NCI-H1417 (cell line): Measurements from ENCODE around the gene GRK5.
A peak's percentile ranks its signal among the peaks of the same experiment; 100 is the strongest.
"Not testable (repeated sequence)": the region's sequence is repeated elsewhere in the genome, so short reads cannot be mapped to it uniquely, and the experiment has no call there.

ENCODE experiments used
- DNase-seq, 3 experiments: peaks; one replicate each; lab custom pipeline; 2025; lab: John Stamatoyannopoulos, UW

The GRK5 gene

DNA sequence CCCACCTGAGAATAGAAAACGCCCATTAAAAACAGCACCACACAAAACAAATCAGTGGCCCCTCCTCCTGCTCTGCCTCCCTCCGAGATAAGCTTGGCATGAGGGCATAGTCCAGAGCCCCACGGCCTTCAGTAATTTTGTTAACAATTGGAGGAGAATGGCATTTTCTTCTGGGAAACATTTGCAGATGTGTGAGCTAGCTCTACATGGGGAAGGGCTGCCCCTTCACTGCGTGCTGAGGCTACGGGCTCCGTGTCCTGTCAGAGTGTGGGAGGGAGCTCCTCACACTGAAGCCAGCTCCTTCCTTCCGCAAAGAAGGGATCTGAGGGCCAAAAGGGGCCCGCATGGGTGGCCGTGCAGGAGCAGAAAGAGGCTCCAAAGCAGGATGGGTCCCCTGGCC is 15.2 kb downstream of the GRK5 start:
- no peak for DNase-seq

DNA sequence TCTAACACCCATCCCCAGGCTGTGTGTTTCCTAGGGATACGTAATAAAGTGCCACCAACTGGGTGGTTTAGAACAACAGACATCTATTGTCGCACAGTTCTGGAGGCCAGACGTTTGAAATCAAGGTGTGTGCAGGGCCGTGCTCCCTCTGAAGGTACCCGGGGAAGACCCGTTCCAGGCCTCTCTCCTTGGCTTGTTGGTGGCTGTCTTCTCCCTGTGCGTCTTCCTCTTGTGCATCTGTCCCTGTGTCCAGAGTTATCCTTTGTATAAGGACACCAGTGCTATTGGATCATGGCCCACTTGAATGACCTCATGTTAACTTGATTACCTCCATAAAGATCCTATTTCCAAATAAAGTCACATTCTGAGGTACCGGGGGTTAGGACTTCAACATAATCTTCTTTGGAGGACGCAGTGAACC is 15.6 kb downstream of the GRK5 start:
- DNase-seq, result no peak

DNA sequence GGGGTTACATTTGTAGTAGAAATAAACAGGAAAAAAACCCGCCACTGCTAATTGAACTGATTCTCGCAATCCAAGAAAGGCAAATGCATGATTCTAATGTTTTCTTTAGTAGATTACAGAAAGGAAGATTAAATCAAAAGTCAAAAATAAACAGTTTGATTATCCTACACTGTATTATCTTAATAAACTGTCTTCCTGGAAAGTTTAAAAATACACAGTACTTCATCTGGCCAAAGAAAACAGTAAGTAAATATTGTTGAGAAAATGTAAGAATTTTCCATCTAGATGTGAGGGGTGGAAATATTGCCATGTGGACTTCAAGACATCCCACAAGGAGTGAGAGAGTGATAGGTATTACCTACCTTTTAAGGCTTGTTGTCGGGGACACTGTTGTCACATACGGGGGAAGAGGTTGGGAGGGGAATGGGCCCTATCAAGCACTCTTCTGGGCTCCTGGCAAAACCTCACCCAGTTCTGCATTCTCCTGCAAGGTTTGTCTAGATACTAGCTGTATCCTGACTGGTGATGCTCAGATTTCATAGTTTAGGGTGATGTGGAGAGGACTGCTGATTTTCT is 17.8 kb downstream of the GRK5 start:
- no peak for DNase-seq

DNA sequence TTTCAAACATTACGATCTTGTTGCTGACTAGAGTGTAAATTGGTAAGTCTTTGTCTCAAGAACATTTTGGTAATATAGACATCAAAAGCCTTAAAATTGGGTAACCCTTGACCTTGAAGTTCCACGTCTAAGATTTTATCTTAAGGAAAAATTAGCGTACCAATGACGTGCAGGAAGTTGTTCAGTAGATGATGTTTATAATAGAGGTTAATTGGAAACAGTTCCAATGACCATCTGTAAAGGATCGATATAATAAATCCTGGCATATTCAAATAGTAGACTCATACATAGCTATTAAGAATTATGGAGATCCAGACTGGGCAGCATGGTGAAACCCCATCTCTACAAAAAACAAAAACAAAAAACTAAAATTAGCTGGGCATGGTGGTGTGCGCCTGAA is 20.5 kb downstream of the GRK5 start:
- no peak for DNase-seq

DNA sequence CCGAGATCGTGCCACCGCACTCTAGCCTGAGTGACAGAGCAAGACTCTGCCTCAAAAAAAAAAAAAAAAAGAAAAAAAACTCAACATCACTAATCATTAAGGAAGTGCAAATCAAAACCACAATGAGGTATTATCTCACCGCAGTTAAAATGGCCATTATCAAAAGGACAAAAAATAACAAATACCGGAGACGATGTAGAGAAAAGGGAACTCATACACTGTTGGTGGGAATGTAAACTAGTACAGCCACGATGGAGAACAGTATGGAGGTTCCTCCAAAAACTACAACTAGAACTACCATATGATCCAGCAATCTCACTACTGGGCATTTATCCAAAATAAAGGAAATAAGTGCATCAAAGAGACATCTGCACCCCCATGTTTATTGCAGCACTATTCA is 24.3 kb downstream of the GRK5 start:
- DNase-seq, result no peak

DNA sequence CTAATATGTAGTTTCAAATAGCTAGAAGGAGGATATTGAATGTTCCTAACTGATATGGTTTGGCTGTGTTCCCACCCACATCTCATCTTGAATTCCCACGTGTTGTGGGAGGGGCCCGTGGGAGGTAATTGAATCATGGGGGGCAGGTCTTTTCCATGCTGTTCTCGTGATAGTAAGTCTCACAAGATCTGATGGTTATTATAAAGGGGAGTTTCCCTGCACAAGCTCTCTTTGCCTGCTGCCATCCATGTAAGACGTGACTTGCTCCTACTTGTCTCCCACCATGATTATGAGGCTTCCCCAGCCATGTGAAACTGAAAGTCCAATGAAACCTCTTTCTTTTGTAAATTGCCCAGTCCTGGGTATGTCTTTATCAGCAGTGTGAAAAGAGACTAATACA is 25.1 kb downstream of the GRK5 start:
- DNase-seq, result not testable (repeated sequence)

DNA sequence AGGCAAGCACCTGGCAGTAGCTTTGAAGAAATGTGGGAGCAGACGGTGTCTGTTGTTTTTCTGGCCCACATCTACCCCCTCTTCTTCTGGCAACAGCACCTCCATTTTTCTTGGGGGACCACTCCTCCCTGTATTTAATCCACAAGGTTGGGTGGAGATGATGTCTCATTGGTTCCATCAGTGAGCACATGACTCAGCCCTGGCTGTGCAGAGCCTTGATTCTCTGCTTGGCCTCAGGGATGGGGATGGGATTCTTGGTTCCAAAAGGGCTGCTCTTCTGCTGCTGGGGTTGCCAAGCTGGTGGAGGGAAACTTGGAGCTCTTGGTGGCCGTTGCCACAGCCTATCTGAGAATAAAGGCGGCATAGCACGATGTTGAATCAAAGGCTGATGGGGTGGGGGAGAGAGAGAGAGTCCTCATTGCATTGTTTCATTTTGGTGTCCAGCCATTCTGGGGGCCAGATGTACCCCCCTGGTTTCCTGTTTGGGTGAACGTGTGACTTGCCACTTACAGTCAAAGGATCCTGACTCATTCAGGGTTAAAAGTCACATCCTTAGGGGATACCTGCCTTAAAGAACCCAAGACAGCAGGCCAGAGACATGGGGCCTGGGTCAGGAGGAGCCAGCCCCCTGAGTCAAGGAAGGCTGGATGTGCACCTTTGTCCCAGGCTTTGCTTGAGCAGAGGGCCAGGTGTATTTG is 25.9 kb downstream of the GRK5 start:
- no peak for DNase-seq

DNA sequence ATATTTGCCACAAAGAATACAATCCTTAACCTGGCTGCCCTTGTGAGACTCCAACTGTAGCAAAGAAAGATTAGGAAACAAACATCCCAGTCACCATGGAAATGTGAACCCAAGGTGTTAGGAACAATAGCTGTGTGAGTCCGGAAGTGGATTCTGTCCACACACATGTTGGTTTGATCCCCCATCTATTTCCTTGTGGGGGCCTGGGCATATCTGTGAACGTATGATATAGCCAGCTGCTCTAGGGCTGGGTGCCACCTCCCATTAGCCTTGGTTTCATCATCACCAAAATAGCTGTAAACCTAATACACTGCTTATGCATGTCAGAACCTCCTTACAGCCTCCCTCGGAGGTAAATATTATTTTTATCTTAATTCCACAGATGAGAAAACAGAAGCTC is 26.4 kb downstream of the GRK5 start:
- no peak for DNase-seq

DNA sequence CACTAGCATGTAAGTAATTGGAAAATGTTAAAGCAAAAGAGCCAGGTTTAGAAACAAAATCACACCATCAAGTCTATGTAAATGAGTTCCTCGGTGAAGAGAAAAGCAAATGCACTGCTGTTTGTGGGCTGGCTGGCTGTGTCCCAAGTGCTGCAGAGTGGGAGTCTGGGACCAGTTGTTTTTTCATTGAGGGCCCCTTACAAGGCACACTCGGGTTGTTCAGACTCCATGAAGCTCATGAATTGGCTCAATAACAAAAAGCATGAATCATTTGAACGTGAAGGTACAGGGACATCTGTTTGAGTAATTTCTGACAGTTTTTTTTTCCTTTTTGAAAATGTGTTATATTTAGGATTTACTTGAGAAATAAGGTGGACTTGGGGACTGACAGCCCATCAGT is 28.0 kb downstream of the GRK5 start:
- DNase-seq, result no peak

DNA sequence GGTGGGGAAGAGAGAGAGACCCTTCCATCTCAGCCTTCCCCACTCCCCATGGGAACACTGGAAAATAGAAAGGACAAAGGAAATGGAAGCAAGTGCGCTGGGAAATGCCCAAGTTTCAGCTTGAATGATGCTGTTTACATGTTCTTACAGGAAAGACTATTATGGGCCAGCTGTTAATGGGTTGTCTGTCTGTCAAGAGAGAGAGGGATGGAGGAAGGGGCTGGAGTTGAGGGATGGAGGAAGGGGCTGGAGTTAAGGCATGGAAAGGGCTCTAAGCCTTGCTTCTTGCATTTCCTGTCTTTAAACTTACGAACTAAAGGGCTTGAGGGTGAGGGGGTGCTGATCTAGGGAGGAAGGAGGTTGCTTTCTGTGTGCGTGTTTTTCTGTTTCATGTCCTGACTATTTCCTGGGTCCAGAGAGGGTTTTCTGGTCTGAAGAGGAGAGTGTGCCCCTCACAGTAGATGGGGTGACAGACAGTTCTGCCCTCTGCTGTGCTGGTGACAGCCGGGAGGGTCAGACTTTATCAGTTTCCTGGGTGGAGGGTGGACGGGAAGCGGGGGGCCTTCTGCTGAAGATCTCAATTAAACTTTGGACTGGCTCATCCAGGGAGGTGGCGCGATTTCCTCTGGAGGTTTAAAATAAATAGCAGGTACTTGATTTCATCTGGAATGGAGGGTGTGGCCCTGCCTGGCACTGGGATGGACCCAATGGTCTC is 30.5 kb downstream of the GRK5 start:
- no peak for DNase-seq

DNA sequence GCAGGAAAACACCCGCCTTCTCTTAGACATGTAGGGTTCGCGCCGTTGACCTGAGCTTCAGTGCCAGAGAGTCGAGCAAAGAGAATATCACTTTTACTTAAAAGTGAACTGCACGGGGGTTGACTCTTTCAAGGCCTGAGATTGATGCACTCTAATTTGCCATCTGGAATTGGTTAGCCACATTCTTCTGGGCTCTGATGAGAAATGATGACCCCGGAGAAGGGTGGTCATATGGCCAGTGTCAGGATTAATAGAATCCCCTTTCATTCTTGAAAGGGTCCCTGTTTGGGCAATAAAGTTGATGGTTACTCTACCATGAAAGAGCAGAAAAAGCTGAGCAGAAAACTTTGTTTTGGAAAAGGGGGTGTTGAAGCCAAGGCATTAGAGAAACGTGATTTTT is 31.2 kb downstream of the GRK5 start:
- DNase-seq, result no peak

DNA sequence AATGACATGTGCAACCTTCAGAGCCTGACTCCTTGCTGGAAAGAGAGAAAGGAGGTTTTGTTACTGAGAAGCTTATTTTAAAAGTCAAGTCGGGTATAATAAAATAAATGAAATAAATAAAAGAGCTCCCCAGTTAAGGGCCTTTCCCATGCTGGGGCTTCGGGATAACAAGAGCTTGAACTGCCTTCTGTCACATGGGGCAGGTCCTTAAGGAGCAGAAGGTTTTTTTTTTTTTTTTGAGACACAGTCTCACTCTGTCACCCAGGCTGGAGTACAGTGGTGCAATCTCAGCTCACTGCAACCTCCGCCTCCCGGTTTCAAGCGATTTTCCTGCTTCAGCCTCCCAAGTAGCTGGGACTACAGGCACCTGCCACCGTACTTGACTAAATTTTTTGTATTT is 31.6 kb downstream of the GRK5 start:
- DNase-seq, result not testable (repeated sequence)

DNA sequence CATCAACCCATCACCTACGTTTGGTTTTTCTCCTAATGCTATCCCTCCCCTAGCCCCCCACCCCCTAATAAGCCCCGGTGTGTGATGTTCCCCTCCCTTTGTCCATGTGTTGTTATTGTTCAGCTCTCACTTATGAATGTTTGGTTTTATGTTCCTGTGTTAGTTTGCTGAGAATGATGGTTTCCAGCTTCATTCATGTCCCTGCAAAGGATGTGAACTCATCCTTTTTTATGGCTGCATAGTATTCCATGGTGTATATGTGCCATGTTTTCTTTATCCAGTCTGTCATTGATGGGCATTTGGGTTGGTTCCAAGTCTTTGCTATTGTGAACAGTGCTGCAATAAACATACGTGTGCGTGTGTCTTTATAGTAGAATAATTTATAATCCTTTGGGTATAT is 32.3 kb downstream of the GRK5 start:
- DNase-seq, result not testable (repeated sequence)

DNA sequence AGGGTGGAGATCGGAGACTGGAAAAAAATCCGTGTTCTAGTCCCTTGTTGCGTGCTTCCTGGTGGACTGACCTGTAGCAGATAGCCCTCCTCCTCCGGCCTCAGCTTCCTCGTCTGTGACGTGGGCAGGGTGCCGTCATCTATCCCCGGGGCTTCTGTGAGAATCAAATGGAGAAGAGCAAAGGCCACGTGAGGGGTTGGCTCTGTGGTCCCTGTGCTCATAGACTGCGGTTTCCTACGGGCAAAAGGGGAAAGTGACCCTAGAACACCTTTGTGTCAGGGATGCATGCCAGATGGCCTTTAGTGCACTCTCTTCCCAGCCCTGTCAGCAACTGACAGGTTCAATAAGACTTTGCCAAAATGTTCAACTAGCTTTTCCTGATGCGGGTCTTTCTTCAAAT is 33.7 kb downstream of the GRK5 start:
- no peak for DNase-seq

DNA sequence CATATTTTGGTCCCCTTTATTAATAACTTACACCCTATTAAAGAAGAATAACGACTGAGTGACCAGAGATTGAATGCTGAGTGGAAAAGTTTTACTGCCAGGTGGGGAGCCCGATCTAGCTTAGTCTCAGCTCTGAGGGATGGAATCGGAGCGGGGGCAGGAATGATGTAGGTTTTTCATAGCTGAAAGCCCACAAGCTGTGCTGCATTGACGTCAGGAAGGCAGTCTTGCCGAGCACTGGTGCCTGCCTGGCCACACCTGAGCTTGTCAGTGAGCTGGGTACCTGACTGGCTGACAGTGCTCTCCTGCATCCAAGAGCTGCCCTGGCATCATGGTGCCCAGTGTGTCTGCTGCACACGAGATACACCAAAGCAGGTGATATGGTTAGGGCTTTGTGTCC is 34.8 kb downstream of the GRK5 start:
- no peak for DNase-seq

DNA sequence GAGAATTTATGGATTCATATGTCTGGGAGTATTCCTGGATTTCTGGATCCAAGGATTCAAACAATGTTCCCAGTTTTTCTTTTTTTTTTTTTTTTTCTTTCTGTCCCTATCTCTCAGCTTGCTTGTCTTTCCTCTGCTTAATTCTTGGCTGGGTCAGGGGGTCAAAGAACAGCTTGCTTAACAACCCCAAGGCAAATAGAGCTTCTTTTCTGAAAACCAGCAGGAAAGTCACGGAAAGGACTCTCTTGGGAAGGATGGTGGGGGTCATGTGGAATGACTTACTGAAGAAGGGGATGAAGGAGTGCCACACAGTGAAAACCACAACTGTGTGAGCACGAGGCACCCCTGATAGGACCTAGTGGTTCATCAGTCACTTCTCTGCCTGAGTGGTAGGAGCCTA is 36.1 kb downstream of the GRK5 start:
- no peak for DNase-seq

DNA sequence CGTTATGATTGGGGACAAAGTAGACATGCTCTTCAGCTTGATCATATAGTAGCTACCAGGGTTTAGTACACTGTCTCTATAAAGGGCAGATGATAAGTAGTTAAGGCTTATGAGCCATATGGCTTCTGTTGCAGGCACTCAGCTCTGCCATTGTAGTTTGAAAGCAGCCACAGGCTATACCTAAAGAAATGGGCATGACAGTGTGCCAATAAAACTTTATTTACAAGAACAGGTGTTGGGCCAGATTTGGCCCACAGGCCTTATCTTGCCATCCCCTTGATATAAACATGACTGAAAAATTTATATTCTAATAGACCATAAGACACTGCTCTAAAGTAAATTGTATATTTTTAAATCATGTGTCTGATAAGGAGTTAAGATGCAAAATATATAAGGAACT is 36.6 kb downstream of the GRK5 start:
- no peak for DNase-seq

DNA sequence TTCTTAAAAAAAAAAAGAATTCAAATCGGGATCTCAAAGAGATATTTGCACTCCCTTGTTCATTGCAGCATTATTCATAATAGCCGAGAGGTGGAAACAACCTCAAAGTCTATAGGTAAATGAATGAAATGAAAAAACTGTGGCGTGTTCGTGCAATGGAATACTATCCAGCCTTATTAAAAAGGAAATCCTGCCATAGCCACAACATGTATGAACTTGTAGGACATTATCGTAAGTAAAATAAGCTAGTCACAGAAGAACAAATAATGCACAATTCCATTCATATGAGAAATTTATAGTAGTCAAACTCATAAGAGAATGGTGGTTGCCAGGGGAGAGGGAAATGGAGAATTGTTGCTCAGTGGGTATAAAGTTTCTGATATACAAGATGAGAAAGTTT is 37.9 kb downstream of the GRK5 start:
- no peak for DNase-seq

DNA sequence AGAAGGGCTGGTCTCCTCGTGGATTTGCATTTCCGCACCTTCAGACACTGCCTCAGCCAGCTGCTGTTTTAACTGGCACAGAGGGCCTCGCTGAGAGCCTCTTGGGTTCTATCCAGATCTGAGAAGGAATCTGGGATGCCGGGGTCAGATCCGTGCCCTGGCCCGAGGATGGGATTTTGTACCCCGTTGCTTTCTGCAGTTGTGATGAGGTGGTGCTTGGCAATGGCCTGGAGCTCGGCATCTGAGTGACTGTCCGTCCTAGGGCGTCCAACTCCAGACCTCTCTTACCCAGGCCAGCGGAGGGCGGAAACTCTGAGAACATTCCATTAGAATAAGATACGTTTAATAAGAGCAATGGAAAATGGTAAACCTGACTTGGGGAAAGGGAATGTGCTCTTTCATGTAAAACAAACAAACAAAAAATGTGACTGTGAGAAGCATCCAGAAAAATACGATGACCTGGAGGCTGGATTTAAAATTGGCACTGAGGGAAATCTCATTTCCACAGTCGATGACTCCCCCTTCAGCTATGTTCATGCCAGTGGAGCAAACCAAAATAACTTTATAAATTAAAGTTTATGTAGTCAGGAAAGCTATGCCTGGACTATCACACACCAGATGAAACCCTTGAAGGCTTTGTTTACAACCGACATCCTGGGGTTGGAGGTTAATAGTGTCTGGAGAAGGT is 39.6 kb downstream of the GRK5 start:
- no peak for DNase-seq

DNA sequence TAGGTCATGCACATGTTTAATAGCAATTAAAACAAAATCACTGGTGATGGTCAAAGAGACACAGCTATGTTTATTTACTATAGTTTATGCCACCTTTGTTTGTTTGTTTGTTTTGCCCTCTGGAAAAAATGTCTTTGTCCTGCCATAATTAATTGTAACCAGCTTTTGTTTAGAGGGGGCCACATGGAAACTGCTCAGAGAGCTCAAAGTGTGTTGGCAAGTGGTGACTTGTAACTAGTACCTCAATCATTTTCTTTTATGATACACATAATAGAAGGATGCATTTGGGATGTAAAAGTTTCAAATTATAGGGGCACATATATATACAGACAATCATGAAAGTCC is 40.2 kb downstream of the GRK5 start:
- peak in 1 of 3 experiments; percentile 5 for DNase-seq

DNA sequence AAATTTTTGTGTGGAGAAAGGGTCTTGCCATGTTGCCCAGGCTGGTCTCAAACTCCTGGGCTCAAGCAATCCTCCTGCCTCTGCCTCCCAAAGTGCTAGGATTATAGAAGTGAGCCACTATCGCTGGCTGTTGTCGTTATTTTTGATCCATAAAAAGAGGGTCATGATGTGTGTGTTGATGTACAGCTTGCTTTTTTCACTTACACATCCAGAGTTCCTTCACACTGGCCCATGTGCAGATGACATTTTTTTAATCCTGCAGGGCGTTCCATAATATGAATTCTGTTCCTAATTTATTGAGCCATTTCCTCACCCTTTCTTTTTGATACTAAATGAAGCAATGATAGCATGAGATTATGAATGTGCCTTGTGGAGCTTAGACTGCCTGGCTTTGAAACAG is 40.8 kb downstream of the GRK5 start:
- DNase-seq, result no peak

DNA sequence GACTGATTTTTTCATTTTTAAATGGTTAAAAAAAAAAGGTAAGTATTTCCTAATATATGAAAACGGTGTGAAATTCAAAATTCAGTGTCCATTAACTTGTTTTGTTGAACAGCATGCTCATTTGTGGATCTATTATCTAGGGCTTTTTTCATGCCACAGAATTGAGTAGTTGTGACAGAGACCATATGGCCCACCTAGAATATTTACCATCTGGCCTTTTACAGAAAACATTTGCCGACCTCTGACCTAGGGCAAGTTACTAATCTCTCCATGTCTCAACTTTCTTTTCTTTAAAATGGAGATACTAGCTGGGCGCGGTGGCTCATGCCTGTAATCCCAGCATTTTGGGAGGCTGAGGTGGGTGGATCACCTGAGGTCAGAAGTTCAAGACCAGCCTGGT is 41.3 kb downstream of the GRK5 start:
- DNase-seq, result no peak

DNA sequence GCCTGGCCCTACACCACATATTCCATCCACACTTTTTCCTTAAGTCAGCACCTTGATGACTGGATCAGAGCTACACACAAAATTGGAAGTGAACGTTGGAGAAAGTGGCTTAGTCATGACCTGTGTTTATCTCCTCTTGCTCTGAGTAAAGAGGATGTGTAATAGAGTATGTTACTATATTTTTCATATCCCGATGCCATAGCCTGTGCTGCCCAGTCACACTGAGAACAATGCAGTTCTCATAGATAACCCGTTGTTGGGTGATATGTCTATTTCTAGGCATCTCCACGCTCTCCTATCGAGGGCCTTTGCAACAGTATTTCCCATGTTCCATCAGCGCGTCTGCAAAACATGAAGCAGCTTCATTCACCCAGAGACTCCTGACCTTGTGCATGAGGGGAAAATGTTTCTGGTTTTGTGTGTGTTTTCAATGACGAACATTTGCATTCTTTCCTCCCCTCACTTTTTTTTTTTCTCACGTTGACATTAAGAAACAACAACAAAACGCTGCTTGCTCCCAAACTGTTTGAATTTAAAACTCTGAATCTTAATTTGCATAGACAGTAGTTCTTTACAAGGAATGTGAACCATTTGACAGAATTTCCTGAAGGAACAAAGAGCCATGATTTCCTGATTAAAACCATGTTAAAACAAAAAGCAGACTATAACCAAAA is 43.4 kb downstream of the GRK5 start:
- DNase-seq, result no peak
